NCI-H748 treated with DMSO at 0.1 percent for 48 hours (cell line): ENCODE data around the gene OR5K1.

Experiments used
- DNase-seq: peaks from one replicate; lab custom pipeline; 2025; lab: John Stamatoyannopoulos, UW

The OR5K1 gene

GRCh38 chr3:98514948-98515347 is 51.9 kb downstream of the OR5K1 start:
- no peak for DNase-seq

GRCh38 chr3:98518816-98519215 is 55.8 kb downstream of the OR5K1 start:
- no peak for DNase-seq

GRCh38 chr3:98519351-98519750 is 56.4 kb downstream of the OR5K1 start:
- no peak for DNase-seq

DNA sequence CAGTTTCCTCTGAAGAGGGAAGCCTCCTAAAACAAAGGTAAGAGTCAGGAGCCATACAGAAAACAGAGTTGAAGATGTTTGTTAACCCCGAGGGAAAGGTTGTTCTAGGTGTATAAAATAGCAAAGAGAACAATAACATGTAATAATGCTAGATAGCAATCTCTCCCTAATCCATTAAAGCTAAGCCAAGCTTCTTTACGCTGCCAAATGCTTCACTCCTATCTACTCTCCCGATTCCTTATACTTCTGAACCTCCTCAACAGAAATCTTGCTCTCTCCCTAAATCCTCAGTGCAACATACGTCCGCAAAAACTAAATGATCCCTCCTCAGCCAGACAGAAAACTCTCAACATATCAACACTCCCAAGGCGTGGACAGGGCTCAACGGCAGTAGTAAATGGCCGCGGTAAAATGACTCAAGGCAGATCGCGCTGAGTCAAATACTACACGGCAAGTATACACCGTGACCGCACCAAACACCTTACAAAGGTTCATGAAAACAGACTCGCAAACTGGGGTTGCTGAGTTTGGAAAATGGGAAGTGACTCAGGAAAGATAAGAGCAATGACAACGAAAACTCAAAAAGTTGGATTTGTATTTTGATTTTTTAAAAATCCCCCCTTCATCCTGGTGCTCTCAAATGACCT is 59.0 kb downstream of the OR5K1 start:
- DNase-seq = no peak
